Fibroblast of the aortic adventitia (primary cell): ENCODE results near the gene PKDCC. TPM values are rescaled to one million over a fixed set of nuclear protein-coding genes. Genes with fewer than 3 reads are reported as not detected.

ENCODE experiments used
- DNase-seq: peaks from one replicate; pipeline ENCODE4 v3.0.0-alpha.2; 2010; ENCODE audit warnings: low read depth
- H3K4me3 ChIP-seq: 2 replicates; pipeline ENCODE4 v1.5.1; 2011; ENCODE audit warnings: low read depth, mild to moderate bottlenecking, control low read depth, low read length, moderate library complexity
- CTCF ChIP-seq: IDR thresholded peaks from 2 replicates; pipeline ENCODE4 v1.5.1; 2011; ENCODE audit warnings: mild to moderate bottlenecking, low read length, control low read depth, inconsistent platforms; ENCODE audit not compliant: insufficient read depth
- total RNA-seq: library from RNA; depleted of rRNA; stranded (reverse); fragments of >200 nt; gene quantifications from 2 replicates; pipeline ENCODE4 v1.2.3, GENCODE V29; 2012; ENCODE audit warnings: low replicate concordance

The PKDCC gene
- total RNA-seq, 1 donor = 19.7 TPM

DNA sequence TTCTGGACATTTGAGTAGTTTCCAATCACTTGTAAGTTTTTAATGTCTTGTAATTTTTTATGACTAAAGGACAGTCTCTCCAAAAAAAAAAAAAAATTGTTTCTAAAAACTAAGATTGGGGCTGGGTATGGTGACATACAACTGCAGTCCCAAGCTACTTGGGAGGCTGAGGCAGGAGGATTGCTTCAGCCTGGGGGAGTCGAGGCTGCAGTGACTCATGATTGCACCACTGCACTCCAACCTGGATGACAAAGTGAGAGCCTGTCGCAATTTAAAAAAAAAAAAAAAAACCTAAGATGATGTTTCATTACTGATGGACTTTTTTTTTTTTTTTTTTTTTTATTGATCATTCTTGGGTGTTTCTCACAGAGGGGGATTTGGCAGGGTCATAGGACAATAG is 34.4 kb upstream of the PKDCC start:
- no peak for TF ChIP-seq CTCF
- H3K4me3 ChIP-seq = no peak overlapping the region
- DNase-seq = no peak

- TF ChIP-seq CTCF = no peak
- peak; percentile 41 for DNase-seq
- no peak overlapping the region for H3K4me3 ChIP-seq
Observed at GRCh38 chr2:42021464-42021863, 26.4 kb upstream of the PKDCC start.

DNA sequence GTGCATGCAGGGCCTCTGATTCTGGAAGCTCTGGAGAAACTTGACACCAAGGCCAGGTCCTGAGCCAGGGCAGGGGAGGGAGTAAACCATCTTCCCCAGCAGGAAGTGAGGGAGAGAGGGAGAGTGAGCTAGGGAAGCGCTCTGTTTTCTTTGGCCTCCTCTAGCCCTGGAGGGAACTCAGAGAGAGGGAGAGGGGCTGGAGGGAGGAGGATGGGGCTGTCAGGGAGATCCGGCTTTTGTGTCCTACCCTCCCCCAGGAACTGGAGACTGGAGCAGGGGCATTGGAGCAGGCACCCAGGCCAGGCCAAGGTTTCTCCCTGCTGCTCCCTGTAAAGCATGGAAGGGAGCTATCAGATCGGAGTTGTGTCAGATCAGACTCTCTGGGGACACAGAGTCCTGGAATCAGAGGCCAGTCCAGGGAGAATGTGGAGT is 22.7 kb upstream of the PKDCC start:
- no peak for TF ChIP-seq CTCF
- no peak overlapping the region for H3K4me3 ChIP-seq
- DNase-seq = peak; percentile 88

DNA sequence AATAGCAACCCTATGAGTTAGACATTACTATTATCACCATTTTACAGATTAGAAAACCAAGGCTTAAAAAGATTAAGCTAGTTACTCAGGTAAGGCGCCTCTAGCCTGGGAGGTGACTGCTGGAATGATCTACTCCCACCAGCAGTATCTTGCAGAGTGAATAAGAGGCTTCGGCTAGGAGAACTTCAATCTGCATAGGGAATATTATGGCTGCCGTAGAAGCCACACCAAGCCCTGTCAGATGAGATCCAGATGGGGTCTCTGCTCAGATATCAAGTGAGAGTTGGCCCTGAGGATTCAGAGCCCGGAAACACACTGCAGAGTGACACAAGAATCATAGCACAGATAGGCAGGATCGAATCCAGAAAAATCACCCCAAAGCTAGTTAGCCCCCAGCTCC is 21.5 kb upstream of the PKDCC start:
- no peak for DNase-seq
- TF ChIP-seq CTCF = no peak
- H3K4me3 ChIP-seq = no peak overlapping the region

DNA sequence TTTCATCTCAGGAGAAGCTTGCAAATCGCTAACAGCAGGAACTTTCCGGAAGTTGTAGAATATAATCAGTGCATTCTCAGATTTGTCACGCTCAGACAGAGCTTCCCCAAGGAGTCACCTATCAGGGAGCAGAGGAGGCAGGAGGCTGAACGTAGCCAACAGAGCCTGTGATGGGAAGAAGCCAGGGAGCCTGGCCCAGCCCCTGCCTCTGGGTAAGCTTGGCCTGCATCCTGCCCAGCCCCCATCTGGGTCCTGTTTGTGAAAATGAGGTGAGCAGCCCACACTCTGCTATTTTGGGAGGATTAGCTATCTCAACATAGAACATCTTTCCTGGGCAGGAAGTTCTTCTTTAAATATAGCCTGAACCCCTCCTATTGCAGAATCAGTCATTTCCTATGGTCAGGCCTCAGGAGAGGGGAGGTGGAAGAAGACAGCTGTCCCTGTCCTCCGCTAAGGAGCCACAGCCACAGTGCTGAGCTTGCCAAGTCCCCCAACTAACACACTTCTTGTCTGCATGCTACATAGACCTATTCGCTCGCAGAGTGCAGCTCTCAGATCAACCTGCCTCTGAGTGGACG is 19.2 kb upstream of the PKDCC start:
- TF ChIP-seq CTCF = no peak
- DNase-seq = no peak
- no peak overlapping the region for H3K4me3 ChIP-seq

DNA sequence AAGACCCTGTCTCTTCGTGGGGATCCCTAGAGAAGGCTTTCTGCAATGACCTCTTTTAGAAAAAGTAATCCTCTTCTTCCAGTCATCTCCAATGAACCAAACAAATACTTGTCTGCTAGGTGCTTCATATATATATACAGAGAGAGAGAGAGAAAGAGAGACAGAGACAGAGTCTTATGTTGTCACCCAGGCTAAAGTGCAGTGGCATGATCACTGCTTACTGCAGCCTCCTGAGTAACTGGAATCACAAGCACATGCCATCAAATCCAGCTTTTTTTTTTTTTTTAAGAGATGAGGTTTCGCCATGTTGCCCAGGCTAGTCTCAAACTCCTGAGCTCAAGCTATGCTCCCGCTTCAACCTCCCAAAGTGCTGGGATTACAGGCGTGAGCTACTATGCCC is 18.6 kb upstream of the PKDCC start:
- TF ChIP-seq CTCF = no peak
- DNase-seq = no peak
- H3K4me3 ChIP-seq = no peak overlapping the region

DNA sequence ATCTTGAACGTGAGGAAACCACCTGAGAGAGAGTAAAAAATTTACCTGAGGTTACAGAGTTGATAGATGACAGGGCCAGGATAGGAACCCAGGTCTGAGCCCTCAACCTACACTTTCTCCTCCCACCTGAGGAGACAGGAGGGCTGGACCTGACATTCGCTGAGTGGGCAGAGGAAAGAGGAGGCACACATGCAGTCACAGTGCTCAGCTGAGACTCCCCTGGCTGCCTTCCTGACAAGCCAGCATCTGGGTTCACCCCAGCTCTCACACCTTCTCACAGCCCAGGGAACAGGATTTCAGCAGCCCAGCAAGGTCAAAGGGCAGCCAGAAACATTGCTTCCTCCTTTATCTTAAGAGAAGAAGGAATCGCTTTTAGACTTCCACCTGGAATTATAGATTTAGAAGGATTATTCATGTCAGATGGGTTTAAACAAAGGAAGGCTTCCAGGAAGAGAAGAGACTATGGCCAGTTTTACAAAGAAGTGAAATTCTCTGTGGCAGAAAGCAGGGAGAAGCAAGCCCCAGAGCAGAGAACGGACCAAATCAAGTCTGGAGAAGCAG is 18.1 kb upstream of the PKDCC start:
- H3K4me3 ChIP-seq = no peak overlapping the region
- TF ChIP-seq CTCF = no peak
- no peak for DNase-seq
